Stimulated activated CD8-positive, alpha-beta memory T cell treated with anti-CD3 and anti-CD28 coated beads, Interleukin-7, amount 100 ng/mL, for 24 hours (primary cell): Measurements from ENCODE around the gene GATAD2A.
"Not testable (repeated sequence)": the region's sequence is repeated elsewhere in the genome, so short reads cannot be mapped to it uniquely, and the experiment has no call there.

Source experiments
- DNase-seq: peaks from one replicate; pipeline ENCODE4 v3.0.0-alpha.2; 2020; ENCODE audit warnings: low read depth

Gene GATAD2A, protein sequence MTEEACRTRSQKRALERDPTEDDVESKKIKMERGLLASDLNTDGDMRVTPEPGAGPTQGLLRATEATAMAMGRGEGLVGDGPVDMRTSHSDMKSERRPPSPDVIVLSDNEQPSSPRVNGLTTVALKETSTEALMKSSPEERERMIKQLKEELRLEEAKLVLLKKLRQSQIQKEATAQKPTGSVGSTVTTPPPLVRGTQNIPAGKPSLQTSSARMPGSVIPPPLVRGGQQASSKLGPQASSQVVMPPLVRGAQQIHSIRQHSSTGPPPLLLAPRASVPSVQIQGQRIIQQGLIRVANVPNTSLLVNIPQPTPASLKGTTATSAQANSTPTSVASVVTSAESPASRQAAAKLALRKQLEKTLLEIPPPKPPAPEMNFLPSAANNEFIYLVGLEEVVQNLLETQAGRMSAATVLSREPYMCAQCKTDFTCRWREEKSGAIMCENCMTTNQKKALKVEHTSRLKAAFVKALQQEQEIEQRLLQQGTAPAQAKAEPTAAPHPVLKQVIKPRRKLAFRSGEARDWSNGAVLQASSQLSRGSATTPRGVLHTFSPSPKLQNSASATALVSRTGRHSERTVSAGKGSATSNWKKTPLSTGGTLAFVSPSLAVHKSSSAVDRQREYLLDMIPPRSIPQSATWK

DNA sequence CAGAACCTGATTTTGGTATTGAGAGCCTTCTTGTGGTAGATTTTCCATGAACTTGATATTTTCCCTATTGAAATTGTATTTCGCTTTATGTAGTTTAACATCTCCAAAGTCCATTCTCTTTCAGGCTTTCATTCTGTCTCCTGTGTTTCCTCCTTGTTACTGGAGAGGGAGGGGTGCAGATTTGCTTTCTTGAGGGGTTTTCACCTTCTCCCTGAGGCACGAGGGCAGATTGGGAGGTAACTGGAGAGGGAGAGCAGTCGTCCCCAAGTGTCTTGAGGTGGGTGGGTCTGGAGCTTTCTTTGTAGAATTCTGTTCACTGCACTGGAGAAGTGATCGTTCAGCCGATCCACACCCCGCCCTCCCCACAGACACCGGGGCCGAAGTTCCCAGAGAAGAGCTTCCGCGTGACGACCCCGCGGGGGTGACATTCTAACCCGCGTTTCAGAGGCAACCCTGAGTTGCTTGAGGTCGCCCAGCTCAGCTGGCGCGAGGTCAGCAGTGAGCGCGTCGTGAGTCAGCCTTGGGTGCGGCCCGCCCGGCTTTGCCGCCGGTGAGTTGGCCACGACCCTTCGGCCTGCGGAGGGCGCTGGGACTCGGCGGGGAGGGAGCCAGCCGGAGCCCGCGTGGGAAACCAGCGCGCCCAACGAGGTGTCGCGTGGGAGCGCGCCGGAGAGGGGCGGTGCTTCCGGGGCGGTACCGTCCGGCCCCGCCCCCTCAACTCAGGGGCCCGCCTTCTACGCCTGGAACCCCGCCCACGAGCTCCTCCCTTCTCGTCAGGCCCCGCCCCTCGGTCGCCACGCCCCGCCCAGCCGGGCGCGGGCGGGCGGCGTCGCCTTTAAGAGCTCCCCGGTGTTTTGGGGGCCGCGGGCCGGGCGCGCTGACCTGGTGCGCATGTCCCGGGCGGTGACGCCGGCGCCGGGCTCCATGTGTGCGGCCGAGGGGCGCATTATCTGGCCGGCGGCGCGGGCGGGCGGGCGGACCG is at the start of gene GATAD2A:
Gene GATAD2A, plus strand, starts transcription at position 797 of the 982 bp plus-strand sequence. CDS start 59,671 bp downstream, outside the sequence.
- peak; percentile 89 for DNase-seq

DNA sequence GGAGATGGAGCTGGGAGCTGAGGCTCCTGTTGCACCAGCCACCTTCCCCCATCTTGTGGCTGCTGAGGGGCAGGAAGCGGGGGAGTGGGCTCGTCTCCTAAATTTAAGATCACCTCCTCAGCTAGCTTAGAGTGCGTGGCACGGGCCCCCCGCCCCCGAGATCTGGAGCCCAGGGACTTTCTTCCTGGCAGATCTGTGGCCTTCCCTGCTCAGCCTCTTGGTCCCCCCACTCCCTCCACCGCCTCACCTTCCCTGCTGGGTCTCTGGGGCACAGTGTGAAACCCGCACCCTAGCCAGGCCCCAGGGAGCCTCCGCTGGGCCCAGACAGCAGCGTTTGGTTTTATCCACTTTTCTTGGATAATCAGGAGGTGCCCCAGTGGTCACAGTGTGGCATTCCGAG is 49.0 kb upstream of the GATAD2A start:
- no peak for DNase-seq

DNA sequence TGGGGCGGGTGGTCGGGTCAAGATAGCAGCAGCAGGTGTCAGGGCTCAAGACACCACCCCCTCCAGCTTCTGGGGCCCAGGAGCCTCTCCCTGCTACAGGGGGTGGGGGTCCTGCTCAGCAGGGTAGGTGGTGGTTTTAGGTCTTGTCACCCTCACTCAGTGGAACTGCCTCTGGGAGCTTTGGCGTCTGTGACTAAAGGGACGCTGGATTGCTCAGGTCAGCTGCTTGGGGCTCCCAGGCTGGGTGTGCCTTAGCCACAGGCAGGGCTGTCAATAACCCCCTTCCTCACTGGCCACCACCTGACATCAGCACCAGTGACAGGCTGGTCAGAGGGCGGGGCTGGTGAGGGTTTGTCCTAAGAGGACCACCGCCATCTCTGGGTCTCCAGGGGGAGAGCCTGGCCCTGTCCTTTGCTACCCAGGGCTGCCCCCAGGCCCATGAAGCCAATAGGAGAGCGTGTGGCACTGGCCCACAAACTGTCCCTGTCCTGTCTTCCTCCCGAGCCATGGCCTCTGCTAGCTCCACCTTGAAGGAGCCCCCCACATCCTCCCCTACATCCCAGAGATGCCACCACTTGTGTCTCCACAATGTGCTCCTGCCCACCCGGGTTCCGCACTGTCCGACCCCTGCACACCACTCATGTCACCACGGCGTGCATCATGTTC is 48.4 kb upstream of the GATAD2A start:
- no peak for DNase-seq

DNA sequence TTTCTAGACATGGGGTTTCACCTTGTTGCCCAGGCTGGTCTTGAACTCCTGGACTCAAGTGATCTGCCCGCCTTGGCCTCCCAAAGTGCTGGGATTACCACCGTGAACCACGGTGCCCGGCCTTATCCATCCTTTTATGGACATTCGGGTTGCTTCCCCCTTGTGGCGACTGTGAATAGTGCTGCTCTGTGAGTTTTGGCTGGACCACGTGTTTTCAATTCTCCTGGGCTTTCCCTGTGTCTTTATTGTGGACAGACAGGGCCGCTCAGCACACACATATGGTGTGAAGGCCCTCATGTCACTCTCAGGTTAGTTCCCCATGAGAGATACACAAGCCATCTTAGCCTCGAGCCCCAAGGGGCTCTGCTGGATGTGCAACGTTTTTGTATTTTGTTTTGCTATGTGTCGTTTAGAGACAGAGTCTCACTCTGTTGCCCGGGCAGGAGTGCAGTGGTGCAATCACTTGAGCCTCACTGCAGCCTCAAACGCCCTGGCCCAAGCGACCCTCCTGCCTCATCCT is 44.3 kb upstream of the GATAD2A start:
- peak; percentile 50 for DNase-seq

DNA sequence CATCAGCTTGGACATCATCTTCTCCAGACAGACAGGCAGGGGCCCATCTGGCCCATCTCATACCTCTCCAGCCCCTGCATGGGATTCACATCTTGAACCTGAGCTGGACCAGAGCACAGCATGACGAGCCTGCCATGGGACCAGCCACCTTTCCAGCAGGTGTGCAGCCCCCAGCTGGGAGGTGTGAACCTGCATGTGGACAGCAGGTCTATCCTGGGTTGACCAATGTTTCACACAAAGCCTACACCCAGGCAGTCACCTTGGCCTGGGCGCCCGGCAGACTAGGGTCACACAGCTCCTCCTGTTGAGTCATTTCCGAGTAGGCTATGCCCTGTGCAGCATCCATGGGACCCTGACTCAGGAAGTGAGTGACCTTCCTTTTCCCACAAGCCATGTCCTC is 43.4 kb upstream of the GATAD2A start:
- DNase-seq = no peak

DNA sequence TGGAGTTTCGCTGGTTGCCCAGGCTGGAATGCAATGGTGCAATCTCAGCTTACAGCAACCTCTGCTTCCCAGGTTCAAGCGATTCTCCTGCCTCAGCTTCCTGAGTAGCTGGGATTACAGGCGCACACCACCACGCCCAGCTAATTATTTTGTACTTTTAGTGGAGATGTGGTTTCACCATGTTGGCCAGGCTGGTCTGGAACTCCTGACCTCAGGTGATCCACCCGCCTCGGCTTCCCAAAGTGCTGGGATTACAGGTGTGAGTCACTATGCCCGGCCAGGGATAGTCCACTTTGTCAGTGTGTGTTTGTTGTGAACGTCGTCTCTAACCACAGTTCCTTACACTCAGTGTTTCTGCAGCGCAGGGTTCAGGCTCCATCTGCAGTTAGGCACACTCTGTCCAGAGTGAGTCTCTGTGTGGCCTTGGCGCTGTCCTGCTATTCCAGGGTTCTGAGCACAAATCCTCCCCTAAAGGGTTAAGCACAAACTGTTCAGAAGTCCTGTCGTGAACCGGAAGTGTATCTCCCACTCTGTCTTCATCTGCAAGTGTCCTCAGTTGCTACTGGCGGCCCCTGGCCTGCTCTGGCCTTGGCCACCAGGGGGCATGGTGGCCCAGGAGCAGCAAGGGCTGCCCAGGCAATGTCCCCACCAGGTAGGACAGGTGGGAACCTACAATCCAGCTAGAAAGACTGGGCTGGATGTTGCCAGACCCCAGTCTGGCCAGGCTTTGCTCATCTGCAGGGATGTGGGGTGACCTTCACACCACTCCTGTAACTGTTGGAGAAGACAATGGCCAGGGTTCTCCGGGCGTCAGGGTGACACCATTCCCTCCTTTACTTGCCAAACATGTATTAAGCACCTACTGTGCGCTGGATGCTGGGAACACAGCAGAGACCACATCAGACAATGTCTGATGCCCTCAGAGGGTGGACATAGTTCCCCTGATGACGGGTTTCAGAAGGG is 38.8 kb upstream of the GATAD2A start:
- DNase-seq = peak; percentile 21

DNA sequence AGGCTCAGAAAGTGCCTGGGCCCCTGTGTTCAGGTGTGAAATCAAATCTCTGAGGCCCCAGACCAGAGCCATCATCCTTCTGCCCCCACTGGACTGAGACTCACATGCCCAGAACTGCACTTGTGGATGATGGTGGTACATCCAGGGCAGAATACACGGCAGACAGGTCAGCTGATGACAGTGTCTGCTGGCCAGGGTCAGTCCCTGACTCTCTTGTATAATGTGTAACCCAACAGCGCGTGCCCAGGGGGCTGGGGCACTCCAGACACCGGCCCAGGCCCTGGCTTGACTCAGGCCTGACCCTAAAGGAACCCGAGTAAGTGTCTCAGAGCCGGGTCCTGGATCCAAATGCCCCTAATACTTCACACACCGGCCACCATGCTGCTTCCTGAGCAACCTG is 37.4 kb upstream of the GATAD2A start:
- DNase-seq = no peak

DNA sequence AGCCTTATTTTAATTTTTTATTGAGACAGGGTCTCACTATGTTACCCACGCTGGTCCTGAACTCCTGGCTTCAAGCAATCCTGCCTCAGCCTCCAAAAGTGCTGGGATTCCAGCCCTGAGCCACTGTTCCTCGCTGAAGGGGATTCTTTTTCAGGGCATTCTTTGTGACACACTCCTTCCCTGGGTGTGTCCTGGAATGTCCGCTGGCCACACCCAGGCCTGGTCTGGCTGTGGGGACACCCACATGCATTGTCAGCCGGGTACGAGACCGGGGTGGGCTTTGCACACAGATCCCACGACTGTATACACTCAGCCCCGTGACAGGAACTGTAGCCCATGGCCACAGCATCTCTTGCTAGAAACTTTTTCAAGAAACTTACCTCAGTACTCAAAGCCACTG is 34.4 kb upstream of the GATAD2A start:
- DNase-seq = no peak

DNA sequence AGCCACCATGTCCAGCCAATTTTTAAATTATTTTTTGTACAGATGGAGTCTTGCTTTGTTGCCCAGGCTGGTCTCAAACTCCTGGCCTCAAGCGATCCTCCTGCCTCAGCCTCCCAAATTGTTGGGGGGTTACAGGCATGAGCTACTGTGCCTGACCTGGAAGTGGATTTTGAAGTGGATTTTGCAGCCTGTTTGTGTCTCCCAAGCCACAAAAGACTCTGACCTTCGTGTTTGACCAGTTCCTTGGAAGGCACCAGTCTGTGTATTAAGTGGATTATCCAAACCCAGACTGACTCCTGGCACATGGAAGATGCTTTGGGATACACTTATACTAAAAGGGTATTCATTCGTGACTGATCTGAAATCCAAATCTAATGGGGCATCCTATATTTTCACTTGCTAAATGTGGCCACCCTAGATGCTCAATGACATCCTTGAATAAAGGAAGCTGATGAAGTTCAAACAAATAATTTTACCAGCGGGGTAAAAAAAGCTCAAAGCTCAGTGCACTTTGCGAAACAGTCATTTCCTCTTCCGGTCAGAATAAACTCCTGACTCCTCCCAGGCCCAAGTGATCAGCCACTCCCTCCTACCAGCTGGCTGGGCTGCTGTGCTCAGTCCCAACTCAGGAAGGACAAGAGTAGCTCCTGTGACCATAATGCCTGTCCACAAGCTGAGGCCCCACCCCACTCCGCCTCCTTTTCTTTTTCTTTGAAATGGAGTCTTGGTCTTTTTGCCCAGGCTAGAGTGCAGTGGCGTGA is 32.6 kb upstream of the GATAD2A start:
- DNase-seq = no peak

DNA sequence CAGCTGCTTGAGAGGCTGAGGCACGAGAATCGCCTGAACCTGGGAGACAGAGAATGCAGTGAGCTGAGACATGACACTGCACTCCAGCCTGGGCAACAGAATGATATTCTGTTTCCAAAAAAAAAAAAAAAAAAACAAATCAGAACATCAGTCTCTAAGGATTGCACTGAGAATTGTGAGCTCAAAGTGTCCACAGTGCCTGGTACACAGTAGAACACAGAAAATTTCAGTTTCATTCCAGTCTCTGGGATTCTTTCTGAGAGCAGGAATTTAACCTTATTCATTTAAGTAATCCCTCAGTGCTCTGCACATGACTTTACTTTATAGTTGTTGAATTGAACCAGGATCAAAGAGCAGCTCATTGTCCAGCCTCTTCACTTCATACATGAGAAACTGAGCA is 25.9 kb upstream of the GATAD2A start:
- no peak for DNase-seq

DNA sequence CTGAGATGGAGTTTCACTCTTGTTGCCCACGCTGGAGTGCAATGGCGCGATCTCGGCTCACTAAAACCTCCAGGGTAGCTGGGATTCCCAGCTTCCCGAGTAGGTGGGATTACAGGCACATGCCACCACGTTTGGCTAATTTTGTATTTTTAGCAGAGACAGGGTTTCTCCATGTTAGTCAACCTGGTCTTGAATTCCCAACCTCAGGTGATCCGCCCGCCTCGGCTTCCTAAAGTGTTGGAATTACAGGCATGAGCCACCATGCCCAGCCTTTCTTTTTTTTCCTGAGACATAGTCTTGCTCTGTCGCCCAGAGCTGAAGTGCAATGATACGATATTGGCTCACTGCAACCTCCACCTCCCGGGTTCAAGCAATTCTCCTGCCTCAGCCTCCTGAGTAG is 25.2 kb upstream of the GATAD2A start:
- not testable (repeated sequence) for DNase-seq

DNA sequence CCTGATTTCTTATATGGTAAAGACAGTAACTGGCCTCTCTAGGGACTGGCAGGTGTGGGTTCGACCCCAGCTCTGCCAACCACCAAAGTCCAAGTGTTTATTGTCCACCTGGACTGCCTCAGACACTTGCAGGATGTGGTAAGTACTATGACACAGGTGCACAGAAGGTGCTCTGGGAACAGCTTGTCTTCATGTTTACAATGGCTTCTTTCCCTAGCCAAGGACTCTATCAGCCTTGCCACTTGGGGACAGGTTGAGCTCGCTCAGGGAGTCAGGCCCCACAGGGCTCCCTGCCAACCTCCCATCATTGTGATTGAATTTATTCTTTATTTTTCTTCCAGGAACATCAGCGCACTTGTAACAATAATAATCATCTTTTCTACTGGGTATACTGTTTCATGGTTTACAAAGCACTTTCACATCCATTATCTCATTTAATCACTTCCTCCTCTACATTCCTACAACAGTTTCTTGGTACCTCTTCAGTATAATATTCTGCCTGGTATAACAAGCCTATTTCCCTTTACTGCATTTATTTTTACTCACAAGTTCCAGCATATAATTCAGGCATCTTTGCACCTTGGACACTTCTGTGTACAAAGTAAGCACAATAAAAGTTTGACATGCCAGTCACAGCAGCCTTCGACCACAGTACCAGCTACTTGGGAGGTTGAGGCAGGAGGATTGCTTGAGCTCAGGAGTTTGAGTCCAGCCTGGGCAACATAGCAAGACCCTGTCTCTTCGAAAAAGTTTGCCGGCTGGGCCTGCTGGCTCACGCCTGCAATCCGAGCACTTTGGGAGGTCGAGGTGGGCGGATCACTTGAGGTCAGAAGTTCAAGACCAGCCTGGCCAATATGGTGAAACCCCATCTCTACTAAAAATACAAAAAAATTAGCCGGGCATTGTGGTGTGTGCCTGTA is 24.2 kb upstream of the GATAD2A start:
- DNase-seq = no peak

DNA sequence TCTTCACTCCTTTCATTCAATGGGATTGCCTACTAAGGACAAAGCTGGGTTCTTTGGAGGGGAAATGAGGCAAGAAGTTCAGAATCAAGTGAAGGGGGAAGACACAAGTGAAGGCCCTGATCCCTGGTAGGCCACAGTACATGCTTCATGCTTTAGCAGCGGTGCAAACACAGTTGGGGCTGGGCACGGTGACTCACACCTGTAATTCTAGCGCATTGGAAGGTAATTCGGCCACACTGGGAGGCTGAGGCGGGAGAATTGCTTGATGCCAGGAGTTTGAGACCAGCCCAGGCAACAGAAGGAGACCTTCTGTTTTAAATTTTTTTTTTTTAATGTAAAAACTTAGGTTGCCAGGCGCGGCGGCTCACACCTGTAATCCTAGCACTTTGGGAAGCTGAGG is 23.4 kb upstream of the GATAD2A start:
- no peak for DNase-seq

DNA sequence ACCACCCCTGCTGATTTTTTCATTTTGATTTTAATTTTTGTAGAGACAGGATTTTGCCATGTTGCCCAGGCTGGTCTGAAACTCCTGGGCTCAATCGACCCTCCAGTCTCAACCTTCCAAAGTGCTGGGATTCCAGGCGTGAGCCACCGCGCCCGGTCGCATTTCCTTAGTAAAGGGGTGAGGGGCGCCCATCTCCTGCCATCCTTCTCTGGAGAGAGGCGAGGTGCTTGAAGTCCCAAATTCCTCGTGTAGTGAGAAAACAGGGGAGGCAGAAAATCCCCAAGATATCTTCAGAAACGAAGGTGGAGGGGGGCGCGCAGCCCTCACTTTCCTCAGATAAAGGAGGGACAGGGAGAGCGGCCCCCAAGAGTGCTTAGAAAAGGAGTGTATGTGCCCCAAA is 21.0 kb upstream of the GATAD2A start:
- DNase-seq = no peak

DNA sequence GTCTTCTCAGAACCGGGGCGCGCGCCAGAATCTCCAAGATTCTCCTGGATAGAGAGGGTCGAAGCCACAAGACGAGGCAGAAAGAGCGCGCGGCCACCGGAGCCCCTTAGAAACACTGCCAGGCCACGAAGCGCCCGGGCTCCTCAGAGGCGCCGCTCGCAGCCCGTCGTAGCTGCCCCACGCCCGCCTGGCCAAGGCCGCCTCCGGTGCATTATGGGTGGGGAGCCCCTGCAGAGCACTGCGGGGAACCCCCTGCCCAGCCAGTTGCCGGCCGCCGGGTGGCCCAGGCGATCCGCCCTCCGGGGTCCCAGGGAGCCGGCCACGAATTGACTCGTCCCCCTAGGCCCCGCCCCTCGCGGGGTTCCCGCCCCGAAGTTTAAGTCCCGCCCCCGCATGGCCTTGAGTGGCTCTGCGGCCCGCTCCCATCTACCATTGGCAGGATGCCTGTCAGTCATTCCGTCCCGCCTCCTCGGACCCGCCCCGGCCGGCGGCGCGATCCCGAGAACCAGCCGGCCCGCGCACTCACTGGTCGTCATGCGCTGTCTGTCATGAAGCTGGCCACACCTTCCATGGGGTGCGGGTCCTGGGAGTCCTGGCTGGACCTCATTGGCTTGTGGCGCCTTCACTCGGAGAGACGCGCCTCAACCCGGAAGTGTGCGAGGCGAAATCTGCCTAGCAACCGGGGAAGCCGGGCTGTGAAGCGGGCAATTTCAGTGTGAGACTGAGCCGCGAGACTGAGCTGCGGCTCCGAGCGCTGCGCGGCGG is 20.2 kb upstream of the GATAD2A start:
- DNase-seq = peak; percentile 99

DNA sequence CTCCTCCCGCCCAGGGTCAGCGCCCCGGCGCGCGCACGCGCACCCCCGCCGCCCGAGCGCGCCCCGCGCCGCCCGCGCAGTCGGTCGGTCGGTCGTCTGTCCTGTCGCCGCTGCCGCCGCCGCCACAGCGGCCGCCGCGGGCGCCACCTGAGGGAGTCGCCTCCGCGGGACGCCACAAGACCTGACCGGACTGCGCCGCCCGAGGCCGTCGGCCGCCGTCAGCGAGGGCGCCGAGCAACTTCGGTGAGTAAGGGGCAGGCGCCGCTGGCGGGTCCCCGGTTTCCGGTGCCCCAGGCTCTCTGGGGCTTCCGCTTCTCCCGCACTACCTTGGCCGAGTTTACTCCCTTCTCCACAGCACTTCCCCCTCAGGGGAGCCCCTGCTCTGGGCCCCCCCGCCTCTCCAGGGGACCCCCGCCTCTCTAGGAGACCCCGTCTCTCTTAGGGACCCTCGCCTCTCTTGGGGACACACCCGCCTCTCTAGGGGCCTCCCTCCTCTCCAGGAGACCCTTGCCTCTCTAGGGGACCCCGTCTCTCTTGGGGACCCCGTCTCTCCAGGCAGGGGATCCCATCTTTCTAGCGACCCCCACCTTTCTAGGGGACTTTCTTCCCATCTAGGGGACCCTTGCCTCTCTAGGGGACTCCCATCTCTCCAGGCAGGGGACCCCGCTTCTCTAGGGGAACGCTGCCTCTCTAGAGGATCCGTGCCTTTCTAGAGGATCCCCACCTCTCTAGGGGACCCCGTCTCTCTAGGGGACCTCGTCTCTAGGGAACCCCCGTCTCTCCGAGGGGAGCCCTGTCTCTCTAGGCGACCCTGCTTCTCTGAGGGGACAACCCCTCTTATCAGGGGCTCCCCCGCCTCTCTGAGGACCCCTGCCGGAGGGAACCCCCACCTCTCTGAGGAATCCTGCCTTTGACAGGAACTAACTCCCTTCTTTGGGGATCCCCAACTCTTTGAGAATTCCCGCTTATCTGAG is 19.3 kb upstream of the GATAD2A start:
- no peak for DNase-seq

DNA sequence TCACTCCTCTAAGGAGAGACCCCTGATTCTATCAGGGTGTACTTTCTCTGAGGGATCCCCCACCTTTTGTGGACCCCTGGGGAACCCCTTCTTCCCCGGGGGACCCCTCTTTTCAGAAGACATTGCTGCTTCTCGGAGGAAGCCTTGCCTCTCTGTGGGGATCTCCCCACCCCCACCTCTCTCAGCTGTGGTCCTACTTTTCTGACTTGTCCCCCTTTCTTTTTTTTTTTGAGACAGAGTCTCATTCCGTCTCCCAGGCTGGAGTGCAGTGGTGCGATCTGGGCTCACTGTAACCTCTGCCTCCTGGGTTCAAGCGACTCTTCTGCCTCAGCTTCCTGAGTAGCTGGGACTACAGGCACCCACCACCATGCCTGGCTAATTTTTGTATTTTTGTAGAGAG is 18.4 kb upstream of the GATAD2A start:
- no peak for DNase-seq
